Effector memory CD4-positive, alpha-beta T cell (primary cell): Measurements from ENCODE around the gene ZNF768.

Experiments used
- DNase-seq, 3 donors: peaks; one replicate each; pipeline ENCODE4 v3.0.0-alpha.2; 2020
- H3K27ac ChIP-seq: 2 replicates; pipeline ENCODE4 v1.7.0; 2013; ENCODE audit warnings: mild to moderate bottlenecking, low read length, moderate library complexity; ENCODE audit not compliant: insufficient read depth, poor library complexity, severe bottlenecking
- H3K27me3 ChIP-seq: replicated peaks from 2 replicates; pipeline ENCODE4 v1.7.0; 2013; ENCODE audit warnings: mild to moderate bottlenecking, low read length; ENCODE audit not compliant: insufficient read depth, control insufficient read depth, poor library complexity, severe bottlenecking
- H3K36me3 ChIP-seq: 2 replicates; pipeline ENCODE4 v1.7.0; 2013; ENCODE audit warnings: mild to moderate bottlenecking, low read length, moderate library complexity; ENCODE audit not compliant: control insufficient read depth, insufficient read depth
- H3K4me1 ChIP-seq: 2 replicates; pipeline ENCODE4 v1.7.0; 2013; ENCODE audit warnings: low read length, mild to moderate bottlenecking; ENCODE audit not compliant: control insufficient read depth, insufficient read depth, poor library complexity, severe bottlenecking
- H3K4me3 ChIP-seq: 2 replicates; pipeline ENCODE4 v1.7.0; 2013; ENCODE audit warnings: low read length, low read depth, mild to moderate bottlenecking; ENCODE audit not compliant: insufficient read depth, poor library complexity, severe bottlenecking
- H3K9me3 ChIP-seq: 2 replicates; pipeline ENCODE4 v1.7.0; 2013; ENCODE audit warnings: mild to moderate bottlenecking, low read length, moderate library complexity; ENCODE audit not compliant: control insufficient read depth

ZNF768 gene

GRCh38 chr16:30566531-30566930, 40.2 kb upstream of the ZNF768 start:
- no peak overlapping the region for H3K27ac ChIP-seq
- DNase-seq, result no peak
- H3K4me1 ChIP-seq, result peaks cover 28% of the 10 kb centered on the region
- no peaks in the 10 kb centered on the region for H3K9me3 ChIP-seq
- no peak overlapping the region for H3K4me3 ChIP-seq
- H3K27me3 ChIP-seq, result no peaks in the 10 kb centered on the region
- no peaks in the 10 kb centered on the region for H3K36me3 ChIP-seq

DNA sequence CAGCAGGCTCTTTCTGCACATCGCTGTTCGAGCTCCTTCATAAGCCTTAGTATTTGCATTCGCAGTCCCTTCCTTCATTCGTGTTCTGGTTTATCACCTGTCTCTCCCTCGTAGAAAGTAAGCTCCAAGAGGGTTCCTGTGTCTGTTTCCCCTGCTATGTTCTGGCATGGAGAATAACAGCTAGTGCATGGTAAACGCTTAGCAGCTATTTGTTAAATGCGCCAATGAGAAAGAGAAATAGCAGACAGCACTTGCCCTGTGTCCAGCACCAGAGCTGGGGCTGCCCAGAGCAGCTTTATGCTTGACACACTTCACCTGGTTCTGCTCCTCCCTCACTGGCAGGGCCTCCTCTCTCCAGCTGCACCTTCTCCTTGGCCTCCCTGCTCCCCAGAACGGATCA, 39.6 kb upstream of the ZNF768 start:
- DNase-seq, result no peak
- H3K9me3 ChIP-seq, result no peaks in the 10 kb centered on the region
- H3K27me3 ChIP-seq, result no peaks in the 10 kb centered on the region
- no peaks in the 10 kb centered on the region for H3K36me3 ChIP-seq
- H3K4me3 ChIP-seq, result no peak overlapping the region
- peaks cover 27% of the 10 kb centered on the region for H3K4me1 ChIP-seq
- H3K27ac ChIP-seq, result no peak overlapping the region

GRCh38 chr16:30565526-30565925, 39.2 kb upstream of the ZNF768 start:
- Histone ChIP-seq H3K27ac (no peak overlapping the region), H3K9me3 (no peaks in the 10 kb centered on the region), H3K4me1 (peaks cover 23% of the 10 kb centered on the region), H3K27me3 (no peaks in the 10 kb centered on the region), H3K4me3 (no peak overlapping the region), H3K36me3 (no peaks in the 10 kb centered on the region)
- no peak for DNase-seq

DNA sequence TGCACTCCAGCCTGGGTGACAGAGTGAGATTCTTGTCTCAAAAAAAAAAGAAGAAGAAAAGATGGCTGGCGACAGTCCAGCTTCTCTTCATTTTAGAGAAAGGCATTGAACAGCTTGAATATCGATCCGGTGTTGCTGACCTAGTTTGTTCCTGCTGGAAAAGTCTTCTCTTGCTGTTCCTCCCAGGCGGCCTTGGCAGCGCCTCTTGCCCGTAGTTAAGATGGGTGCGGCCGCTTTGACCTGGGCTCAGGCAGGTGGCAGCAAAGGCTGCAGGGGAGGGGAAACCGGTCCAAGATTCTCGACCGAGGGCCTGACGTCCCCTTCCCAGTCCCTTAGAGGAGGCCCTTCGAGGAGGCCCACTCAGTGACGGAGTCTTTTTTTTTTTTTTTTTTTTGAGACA, 35.7 kb upstream of the ZNF768 start:
- Histone ChIP-seq H3K4me1 (peaks cover 10% of the 10 kb centered on the region), H3K9me3 (no peaks in the 10 kb centered on the region), H3K36me3 (no peaks in the 10 kb centered on the region), H3K27me3 (no peaks in the 10 kb centered on the region), H3K27ac (no peak overlapping the region), H3K4me3 (peak overlapping the region; percentile 47)
- DNase-seq, result no peak

- Histone ChIP-seq H3K27me3 (no peaks in the 10 kb centered on the region), H3K9me3 (no peaks in the 10 kb centered on the region), H3K4me1 (peaks cover 7% of the 10 kb centered on the region), H3K4me3 (peak overlapping the region; percentile 47), H3K36me3 (no peaks in the 10 kb centered on the region), H3K27ac (peak overlapping the region; percentile 37)
- DNase-seq, result peak in 1 of 3 donors; percentile 11
Observed at GRCh38 chr16:30561089-30561816, 34.9 kb upstream of the ZNF768 start.

DNA sequence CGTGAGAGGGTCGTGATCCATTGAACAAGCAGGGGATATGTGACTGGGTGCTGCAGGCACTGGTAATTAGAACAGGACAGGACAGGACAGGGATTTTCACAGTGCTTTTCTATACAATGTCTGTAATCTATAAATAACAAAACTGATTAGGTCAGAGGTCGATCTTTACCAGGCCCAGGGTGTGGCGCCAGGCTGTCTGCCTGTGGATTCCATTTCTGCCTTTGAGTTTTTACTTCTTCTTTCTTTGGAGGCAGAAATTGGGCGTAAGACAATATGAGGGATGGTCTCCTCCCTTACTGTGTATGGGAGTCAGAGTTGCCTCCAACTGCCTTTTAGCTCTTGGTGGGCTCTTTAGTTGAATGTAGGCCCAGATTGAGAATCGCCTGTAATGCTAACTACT, 33.3 kb upstream of the ZNF768 start:
- H3K4me1 ChIP-seq, result peaks cover 7% of the 10 kb centered on the region
- H3K4me3 ChIP-seq, result no peak overlapping the region
- H3K9me3 ChIP-seq, result no peaks in the 10 kb centered on the region
- H3K27me3 ChIP-seq, result no peaks in the 10 kb centered on the region
- H3K36me3 ChIP-seq, result peaks cover 15% of the 10 kb centered on the region
- H3K27ac ChIP-seq, result no peak overlapping the region
- DNase-seq, result no peak

DNA sequence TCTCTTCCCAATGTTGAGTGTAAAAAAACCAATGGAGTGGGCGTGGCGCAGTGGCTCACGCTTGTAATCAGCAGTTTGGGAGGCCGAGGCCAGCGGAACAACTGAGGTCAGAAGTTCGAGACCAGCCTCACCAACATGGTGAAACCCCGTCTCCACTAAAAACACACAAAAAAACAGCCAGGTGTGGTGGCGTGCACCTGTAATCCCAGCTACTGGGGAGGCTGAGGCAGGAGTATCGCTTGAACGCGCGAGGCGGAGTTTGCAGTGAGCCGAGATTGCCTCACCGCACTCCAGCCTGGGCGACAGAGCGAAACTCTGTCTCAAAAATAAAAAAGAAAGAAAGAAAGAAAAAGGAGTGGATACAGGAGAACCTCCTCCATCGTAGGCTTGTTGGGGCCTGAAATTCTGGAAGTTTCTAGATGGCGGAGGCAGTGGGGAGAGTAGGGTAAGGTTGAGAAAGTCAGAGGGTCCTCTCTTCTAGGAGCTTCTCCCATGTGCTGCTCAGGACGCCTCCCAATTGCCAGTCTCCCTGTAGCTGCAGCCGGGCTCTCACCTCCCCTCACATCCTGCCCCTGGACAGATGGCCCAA, 32.5 kb upstream of the ZNF768 start:
- no peaks in the 10 kb centered on the region for H3K9me3 ChIP-seq
- H3K4me3 ChIP-seq, result no peak overlapping the region
- peaks cover 23% of the 10 kb centered on the region for H3K36me3 ChIP-seq
- no peak for DNase-seq
- H3K4me1 ChIP-seq, result peaks cover 7% of the 10 kb centered on the region
- peak overlapping the region; percentile 96 for H3K27ac ChIP-seq
- no peaks in the 10 kb centered on the region for H3K27me3 ChIP-seq

GRCh38 chr16:30557957-30558788, 31.8 kb upstream of the ZNF768 start, which contains the start of gene ZNF764:
TSS of gene ZNF764 (minus strand) at chr16:30558374. CDS start at chr16:30558182, 192 bp downstream.
- Histone ChIP-seq H3K27me3 (no peaks in the 10 kb centered on the region), H3K36me3 (peaks cover 24% of the 10 kb centered on the region), H3K4me3 (peak within 1 kb of the TSS; percentile 67), H3K27ac (peak within 1 kb of the TSS; percentile 96), H3K9me3 (no peaks in the 10 kb centered on the region), H3K4me1 (peaks cover 14% of the 10 kb centered on the region)
- peak; percentile 94 to 96 (median 96) for DNase-seq

- peak overlapping the region; percentile 67 for H3K4me3 ChIP-seq
- H3K9me3 ChIP-seq, result no peaks in the 10 kb centered on the region
- peaks cover 24% of the 10 kb centered on the region for H3K36me3 ChIP-seq
- no peaks in the 10 kb centered on the region for H3K27me3 ChIP-seq
- H3K27ac ChIP-seq, result peak overlapping the region; percentile 96
- H3K4me1 ChIP-seq, result peaks cover 19% of the 10 kb centered on the region
- no peak for DNase-seq
Observed at GRCh38 chr16:30557707-30557956, 31.3 kb upstream of the ZNF768 start.

DNA sequence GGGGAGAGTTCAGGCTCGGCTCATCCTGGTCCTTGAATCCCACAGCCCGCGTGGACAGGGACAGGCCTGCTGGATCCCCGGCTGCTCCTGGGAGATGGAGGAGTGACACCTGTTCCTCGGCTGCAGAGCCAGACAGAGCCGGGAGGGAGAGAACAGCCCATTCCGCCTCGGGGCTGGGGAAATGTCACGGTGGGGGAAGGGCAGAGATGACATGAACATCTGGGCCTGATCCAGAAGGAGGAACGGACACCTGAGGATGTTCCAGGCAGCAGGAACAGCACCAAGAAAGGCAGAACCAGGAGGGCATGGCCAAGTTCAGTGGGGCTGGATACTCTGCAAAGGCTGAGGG, 29.7 kb upstream of the ZNF768 start:
- peaks cover 25% of the 10 kb centered on the region for H3K4me1 ChIP-seq
- no peak for DNase-seq
- H3K4me3 ChIP-seq, result no peak overlapping the region

More for the DNA sequence above, 29.7 kb upstream of the ZNF768 start:
- H3K27me3 ChIP-seq, result no peaks in the 10 kb centered on the region
- peaks cover 24% of the 10 kb centered on the region for H3K36me3 ChIP-seq
- no peak overlapping the region for H3K27ac ChIP-seq
- H3K9me3 ChIP-seq, result no peaks in the 10 kb centered on the region
